RWPE1 (cell line): ENCODE measurements around the gene ZMIZ1.

Experiments used
- CTCF ChIA-PET: fragments of 350-600 bp; sonication (Branson Sonifier 250); formaldehyde crosslinking; extraction: SDS; loops from one replicate; lab custom pipeline; 2021; lab: Yijun Ruan, JAX
- POLR2A ChIA-PET: fragments of 400-600 bp; formaldehyde crosslinking; extraction: SDS; loops from one replicate; lab custom pipeline; 2020; ENCODE audit warnings: antibody characterized with exemption; ENCODE audit not compliant: low non-redundant PET; lab: Yijun Ruan, JAX
- DNase-seq: peaks from one replicate; pipeline ENCODE4 v3.0.0; 2012; ENCODE audit warnings: low spot score
- H3K27ac ChIP-seq: fragments of 450-650 bp; 2 replicates; pipeline ENCODE4 v1.5.1; 2017
- TF ChIP-seq, protein P1 (sequence below): fragments of 450-650 bp; conservative IDR thresholded peaks from 2 replicates; pipeline ENCODE4 v1.5.1; 2017; ENCODE audit warnings: low read depth, mild to moderate bottlenecking

The ZMIZ1 gene

DNA sequence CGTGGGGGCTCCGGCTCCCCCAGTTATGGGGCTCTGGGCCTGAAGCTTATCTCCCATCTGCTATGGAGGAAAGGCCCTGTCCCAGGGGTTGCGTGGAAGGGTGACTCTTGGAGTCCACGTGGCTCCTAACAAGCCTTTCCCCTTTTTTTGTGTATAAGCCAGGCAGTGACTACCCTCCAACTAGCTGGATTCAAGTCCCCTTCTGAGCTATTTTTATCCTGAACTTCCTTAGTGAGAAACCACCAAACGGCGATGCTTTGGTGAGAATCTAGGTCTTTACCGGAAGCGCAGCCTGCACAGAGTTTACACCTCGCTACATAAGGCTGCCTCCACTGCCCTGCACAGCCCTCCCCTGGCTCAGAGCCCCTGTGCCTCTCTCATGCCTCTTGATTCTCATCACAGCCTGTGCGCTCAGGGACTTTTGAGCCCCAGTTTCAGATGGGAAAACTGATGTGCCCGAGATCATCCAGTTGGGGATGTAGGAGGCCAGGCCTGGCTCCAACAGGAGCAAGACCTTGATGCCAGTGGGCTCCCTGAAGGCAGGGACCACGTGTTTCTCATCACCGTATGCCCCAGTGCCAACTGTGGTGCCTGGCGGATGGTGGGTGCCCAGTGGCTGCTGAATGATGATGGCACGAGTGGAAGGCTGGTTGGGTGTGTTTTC is 176.2 kb downstream of the ZMIZ1 start:
- POLR2A ChIA-PET = interaction anchor here (0.6 kb wide), 1 partner anchor 816 kb away, joined by 5 read pairs; no protein-coding TSS in a partner anchor
- no peak for DNase-seq
- peak overlapping the region; percentile 75 for H3K27ac ChIP-seq
- TF ChIP-seq, protein P1, sequence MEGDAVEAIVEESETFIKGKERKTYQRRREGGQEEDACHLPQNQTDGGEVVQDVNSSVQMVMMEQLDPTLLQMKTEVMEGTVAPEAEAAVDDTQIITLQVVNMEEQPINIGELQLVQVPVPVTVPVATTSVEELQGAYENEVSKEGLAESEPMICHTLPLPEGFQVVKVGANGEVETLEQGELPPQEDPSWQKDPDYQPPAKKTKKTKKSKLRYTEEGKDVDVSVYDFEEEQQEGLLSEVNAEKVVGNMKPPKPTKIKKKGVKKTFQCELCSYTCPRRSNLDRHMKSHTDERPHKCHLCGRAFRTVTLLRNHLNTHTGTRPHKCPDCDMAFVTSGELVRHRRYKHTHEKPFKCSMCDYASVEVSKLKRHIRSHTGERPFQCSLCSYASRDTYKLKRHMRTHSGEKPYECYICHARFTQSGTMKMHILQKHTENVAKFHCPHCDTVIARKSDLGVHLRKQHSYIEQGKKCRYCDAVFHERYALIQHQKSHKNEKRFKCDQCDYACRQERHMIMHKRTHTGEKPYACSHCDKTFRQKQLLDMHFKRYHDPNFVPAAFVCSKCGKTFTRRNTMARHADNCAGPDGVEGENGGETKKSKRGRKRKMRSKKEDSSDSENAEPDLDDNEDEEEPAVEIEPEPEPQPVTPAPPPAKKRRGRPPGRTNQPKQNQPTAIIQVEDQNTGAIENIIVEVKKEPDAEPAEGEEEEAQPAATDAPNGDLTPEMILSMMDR = no peak
- CTCF ChIA-PET = no interaction called here

DNA sequence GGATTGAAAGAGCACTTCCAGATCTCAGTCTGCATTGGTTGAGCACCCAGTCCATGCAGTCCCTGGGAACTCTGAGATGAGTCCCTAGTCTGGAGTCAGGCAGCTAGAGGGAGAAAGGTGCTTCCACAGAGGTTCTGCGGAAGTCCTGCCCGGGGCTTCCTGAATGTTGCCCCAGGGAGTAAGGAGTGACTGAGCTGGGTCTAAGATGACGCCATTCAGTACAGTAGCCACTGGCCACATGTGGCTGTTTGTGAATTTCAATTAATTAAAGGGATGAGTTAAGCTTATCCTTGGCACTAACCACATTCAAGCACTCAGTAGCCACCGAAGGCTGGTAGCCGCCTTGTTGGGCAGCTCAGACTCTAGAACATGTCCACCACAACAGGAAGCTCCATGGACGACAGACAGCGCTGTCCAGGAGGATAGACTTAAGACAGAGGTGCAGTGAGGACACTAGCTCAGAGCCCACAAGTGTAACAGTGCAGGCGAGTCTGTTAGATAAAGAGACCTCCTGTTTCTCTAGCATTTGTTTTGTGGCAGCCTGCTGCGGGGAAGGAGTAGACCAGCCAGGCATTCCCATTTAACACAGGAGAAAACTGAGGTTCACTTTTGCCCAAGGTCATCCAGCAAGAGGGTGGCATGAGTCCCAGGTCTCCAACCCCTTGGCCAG is 176.9 kb downstream of the ZMIZ1 start:
- ChIA-PET POLR2A (interaction anchor here (0.6 kb wide), 1 partner anchor 815 kb away, joined by 5 read pairs; no protein-coding TSS in a partner anchor), CTCF (no interaction called here)
- TF ChIP-seq, protein P1 = no peak
- peak overlapping the region; percentile 37 for H3K27ac ChIP-seq
- DNase-seq = no peak

DNA sequence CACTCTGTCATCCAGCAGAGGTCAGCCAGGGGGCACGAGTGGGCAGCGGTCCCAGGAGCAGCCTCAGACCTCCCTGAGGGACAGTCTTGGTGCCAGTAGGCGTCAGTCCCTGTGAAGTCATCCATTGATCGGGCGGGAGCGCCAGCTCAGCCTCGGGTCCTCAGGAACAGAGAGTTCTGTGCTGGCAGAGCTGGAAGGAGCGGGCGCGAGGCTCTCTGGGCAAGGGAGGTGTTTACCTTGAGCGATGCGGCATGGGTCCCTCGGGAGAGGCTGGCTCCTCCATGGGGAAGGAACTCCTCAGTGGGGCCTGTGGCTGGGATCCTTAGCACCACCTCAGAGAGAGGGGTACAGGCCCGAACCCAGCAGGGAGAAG is 177.4 kb downstream of the ZMIZ1 start:
- POLR2A ChIA-PET = no interaction called here
- CTCF ChIA-PET = no interaction called here
- DNase-seq = no peak
- TF ChIP-seq, protein P1 = no peak
- peak overlapping the region; percentile 37 for H3K27ac ChIP-seq

DNA sequence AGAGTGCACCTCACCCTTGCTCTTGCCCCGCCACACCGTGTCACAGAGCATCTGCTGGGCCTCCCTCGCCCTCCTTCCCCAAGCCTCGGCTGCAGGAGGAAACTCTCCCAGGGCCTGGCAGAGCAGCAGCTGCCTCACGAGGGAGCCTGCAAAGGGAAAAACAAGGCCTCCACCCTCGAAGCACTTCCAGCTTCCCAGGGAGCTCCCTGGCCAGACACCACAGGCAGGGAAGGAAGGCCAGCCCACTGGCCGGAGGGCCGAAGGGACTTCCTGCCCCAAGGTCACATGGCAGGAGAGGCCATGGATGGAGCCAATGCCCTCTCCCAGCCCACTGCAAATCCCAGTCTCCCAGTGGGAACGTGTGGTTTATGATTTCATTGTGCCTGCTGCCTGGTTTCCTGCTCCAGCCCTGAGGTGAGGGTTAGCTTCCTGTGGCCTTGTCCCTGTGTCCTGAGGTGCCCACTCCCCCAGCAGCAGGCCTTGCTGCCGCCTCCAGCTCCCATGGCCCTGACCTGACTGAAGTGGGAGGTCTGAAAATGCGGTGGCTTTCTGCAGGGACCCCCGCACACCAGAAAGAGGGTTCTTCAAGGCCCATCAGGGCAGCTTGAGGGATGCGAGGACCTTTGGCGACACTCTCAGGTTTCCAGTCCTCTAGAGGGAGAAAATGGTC is 178.0 kb downstream of the ZMIZ1 start:
- peak overlapping the region; percentile 37 for H3K27ac ChIP-seq
- DNase-seq = no peak
- ChIA-PET CTCF (no interaction called here), POLR2A (no interaction called here)
- TF ChIP-seq, protein P1 = no peak

DNA sequence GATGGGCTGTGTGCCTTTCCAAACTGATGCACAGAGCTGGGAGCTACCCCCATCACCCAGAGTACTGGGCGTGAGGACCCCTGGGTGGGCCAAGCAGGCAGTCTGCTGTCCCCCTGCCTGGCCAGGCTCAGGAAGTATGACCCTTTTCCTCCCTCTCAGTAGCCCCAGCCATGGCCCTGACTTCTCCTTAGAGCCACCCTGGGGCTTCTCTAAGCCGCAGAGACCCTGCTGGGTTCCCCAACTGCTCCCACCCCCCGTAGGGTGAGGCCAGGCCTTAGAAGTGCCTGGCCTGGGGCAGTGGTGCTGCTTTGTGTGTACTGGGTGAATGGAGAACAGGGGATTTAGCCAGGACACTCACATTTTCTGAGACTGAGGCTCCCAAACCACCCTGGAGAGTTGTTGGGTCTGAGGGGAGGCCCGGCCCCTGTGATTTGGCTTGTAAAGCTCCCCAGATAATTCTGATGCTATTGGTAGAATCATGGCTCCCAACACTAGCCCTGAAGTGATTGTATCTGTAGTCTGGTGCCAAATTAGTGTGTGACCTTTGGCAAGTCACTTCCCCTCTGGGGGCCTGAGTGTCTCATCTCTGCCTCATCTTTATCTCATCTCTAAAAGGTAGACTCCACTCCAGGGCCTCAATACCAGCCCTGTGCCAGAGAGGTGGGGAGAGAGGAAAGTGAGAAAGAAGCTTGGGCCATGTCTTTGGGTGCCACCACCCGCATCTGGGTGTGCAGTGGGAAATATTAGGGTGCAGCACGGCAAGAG is 178.8 kb downstream of the ZMIZ1 start:
- TF ChIP-seq, protein P1 = no peak
- ChIA-PET CTCF (interaction anchor here (0.7 kb wide), 1 partner anchor 126 kb away, joined by 4 read pairs; no protein-coding TSS in a partner anchor), POLR2A (no interaction called here)
- H3K27ac ChIP-seq = peak overlapping the region; percentile 37
- no peak for DNase-seq
